ENCODE data around the gene TMEM132E.
"Not testable (repeated sequence)": the region's sequence is repeated elsewhere in the genome, so short reads cannot be mapped to it uniquely, and the experiment has no call there.

Gene TMEM132E

GRCh38 chr17:34579017-34579946 lies at the start of gene TMEM132E:
Gene TMEM132E, plus strand, starts transcription at chr17:34579582. Its CDS starts 1,495 bp downstream, at chr17:34581077.
- DNase-seq, result no peak

GRCh38 chr17:34530918-34531317 lies 48.5 kb upstream of the TMEM132E start:
- DNase-seq, result no peak

- no peak for DNase-seq
Measured at GRCh38 chr17:34532281-34533065, 46.9 kb upstream of the TMEM132E start.

GRCh38 chr17:34533806-34534527 lies 45.4 kb upstream of the TMEM132E start:
- DNase-seq, result no peak

GRCh38 chr17:34537445-34537844 lies 41.9 kb upstream of the TMEM132E start:
- no peak for DNase-seq

- DNase-seq, result not testable (repeated sequence)
Measured at GRCh38 chr17:34538582-34538981, 40.8 kb upstream of the TMEM132E start.

- no peak for DNase-seq
Measured at GRCh38 chr17:34539881-34540280, 39.5 kb upstream of the TMEM132E start.

- peak; percentile 25 for DNase-seq
Measured at GRCh38 chr17:34542700-34543336, 36.6 kb upstream of the TMEM132E start.

- no peak for DNase-seq
Measured at GRCh38 chr17:34547453-34548063, 31.8 kb upstream of the TMEM132E start.

- DNase-seq, result no peak
Measured at GRCh38 chr17:34549966-34550365, 29.4 kb upstream of the TMEM132E start.

- DNase-seq, result no peak
Measured at GRCh38 chr17:34553907-34554306, 25.5 kb upstream of the TMEM132E start.

GRCh38 chr17:34556384-34556783 lies 23.0 kb upstream of the TMEM132E start:
- DNase-seq, result no peak

GRCh38 chr17:34556931-34557330 lies 22.5 kb upstream of the TMEM132E start:
- DNase-seq, result no peak

GRCh38 chr17:34561328-34561727 lies 18.1 kb upstream of the TMEM132E start:
- DNase-seq, result no peak

GRCh38 chr17:34562387-34562786 lies 17.0 kb upstream of the TMEM132E start:
- no peak for DNase-seq

- no peak for DNase-seq
Measured at GRCh38 chr17:34565713-34566112, 13.7 kb upstream of the TMEM132E start.

GRCh38 chr17:34566201-34566600 lies 13.2 kb upstream of the TMEM132E start:
- no peak for DNase-seq

- no peak for DNase-seq
Measured at GRCh38 chr17:34566873-34567272, 12.5 kb upstream of the TMEM132E start.

GRCh38 chr17:34567691-34568465 lies 11.5 kb upstream of the TMEM132E start:
- no peak for DNase-seq

- DNase-seq, result no peak
Measured at GRCh38 chr17:34568953-34569352, 10.4 kb upstream of the TMEM132E start.

GRCh38 chr17:34569591-34569990 lies 9.8 kb upstream of the TMEM132E start:
- DNase-seq, result no peak

Data from activated CD4-positive, alpha-beta T cell treated with anti-CD3 and anti-CD28 coated beads for 1 hour (primary cell).